AG04450 (cell line): ENCODE results near the gene LILRA2. TPM values are rescaled to one million over a fixed set of nuclear protein-coding genes. Genes with fewer than 3 reads are reported as not detected.
"Not testable (repeated sequence)": the region's sequence is repeated elsewhere in the genome, so short reads cannot be mapped to it uniquely, and the experiment has no call there.

ENCODE experiments used
- CTCF ChIA-PET: fragments of 300-600, 350-600 bp; formaldehyde crosslinking; extraction: SDS; loops from one replicate; lab custom pipeline; 2022; ENCODE audit warnings: antibody characterized with exemption, inconsistent platforms; lab: Charles Lee
- POLR2A ChIA-PET: fragments of 350-600 bp; formaldehyde crosslinking; extraction: SDS; loops from one replicate; lab custom pipeline; 2021; ENCODE audit warnings: antibody characterized with exemption, inconsistent platforms; lab: Yijun Ruan, JAX
- DNase-seq: peaks from one replicate; pipeline ENCODE4 v3.0.0-alpha.2; 2011; ENCODE audit warnings: low read depth, low spot score
- H3K27ac ChIP-seq: one replicate; pipeline ENCODE4 v1.5.1; 2012; ENCODE audit warnings: low read depth, low read length, control low read depth
- H3K27me3 ChIP-seq: one replicate; pipeline ENCODE4 v1.6.0; 2012; ENCODE audit warnings: low read length; ENCODE audit not compliant: control insufficient read depth, insufficient read depth
- H3K4me3 ChIP-seq: 2 replicates; pipeline ENCODE4 v1.5.1; 2011; ENCODE audit warnings: mild to moderate bottlenecking, low read depth, low read length, control low read depth
- H3K9me3 ChIP-seq: 2 replicates; pipeline ENCODE4 v1.5.1; 2012; ENCODE audit warnings: low read length; ENCODE audit not compliant: control insufficient read depth, insufficient read depth
- polyA plus RNA-seq: library from polyadenylated mRNA; depleted of rRNA; stranded (reverse); fragments of >200 nt; gene quantifications from 2 replicates; pipeline ENCODE4 v1.2.3, GENCODE V29; 2011
- TF ChIP-seq, protein P1 (sequence below): IDR thresholded peaks from 2 replicates; pipeline ENCODE4 v1.5.1; 2011; ENCODE audit warnings: low read depth, low read length, control low read depth, inconsistent platforms

LILRA2 gene
- polyA plus RNA-seq, 1 experiment, result not detected

DNA sequence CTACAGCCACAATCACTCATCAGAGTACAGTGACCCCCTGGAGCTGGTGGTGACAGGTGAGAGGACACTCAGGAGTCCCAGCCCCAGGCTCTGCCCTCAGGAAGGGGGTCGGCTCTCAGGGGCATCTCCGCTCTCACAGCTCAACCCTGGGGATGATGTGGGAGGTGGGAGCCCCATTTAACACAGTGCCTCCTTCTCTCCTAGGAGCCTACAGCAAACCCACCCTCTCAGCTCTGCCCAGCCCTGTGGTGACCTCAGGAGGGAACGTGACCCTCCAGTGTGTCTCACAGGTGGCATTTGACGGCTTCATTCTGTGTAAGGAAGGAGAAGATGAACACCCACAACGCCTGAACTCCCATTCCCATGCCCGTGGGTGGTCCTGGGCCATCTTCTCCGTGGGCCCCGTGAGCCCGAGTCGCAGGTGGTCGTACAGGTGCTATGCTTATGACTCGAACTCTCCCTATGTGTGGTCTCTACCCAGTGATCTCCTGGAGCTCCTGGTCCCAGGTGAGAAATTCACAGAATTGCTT lies 1.0 kb downstream of the LILRA2 start:
- CTCF ChIA-PET, result no interaction called here
- DNase-seq, result no peak
- Histone ChIP-seq H3K9me3 (peaks cover 70% of the 10 kb centered on the region), H3K27me3 (no peaks in the 10 kb centered on the region), H3K4me3 (no peak overlapping the region), H3K27ac (no peak overlapping the region)
- TF ChIP-seq, protein P1, sequence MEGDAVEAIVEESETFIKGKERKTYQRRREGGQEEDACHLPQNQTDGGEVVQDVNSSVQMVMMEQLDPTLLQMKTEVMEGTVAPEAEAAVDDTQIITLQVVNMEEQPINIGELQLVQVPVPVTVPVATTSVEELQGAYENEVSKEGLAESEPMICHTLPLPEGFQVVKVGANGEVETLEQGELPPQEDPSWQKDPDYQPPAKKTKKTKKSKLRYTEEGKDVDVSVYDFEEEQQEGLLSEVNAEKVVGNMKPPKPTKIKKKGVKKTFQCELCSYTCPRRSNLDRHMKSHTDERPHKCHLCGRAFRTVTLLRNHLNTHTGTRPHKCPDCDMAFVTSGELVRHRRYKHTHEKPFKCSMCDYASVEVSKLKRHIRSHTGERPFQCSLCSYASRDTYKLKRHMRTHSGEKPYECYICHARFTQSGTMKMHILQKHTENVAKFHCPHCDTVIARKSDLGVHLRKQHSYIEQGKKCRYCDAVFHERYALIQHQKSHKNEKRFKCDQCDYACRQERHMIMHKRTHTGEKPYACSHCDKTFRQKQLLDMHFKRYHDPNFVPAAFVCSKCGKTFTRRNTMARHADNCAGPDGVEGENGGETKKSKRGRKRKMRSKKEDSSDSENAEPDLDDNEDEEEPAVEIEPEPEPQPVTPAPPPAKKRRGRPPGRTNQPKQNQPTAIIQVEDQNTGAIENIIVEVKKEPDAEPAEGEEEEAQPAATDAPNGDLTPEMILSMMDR, result no peak
- POLR2A ChIA-PET, result no interaction called here

- H3K4me3 ChIP-seq, CTCF ChIA-PET, H3K27ac ChIP-seq, POLR2A ChIA-PET, DNase-seq, H3K27me3 ChIP-seq: not testable (repeated sequence)
- H3K9me3 ChIP-seq, result peaks cover 68% of the 10 kb centered on the region
Observed at GRCh38 chr19:54575205-54575604, 1.6 kb downstream of the LILRA2 start.

DNA sequence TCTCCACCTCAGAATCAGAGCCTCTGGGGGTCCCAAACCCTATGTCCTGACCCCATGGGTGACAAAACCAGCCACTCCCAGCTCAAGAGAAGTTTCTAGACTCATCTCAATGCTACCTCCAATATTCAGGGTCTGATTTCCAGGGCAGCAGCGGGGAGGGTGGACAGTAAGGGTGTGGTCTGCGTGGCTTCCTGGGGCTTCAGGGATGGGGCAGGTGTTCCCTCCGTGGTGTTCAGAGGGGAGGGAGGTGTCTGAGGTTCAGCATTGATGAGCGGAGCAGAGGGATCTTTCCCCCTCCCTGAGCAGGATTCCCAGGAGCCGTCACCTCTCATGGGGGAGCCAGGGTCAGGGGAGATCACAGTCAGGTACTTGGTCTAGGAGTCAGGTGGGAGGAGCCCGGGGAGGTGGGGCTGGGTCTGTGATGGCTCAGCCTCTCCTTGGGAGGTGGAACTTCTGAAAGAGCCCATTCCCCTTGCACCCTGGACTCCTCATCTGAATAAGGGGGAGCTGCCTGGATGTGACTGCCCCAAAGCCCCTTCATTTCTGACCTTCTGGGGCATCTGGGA lies 2.9 kb downstream of the LILRA2 start:
- Histone ChIP-seq H3K9me3 (peaks cover 58% of the 10 kb centered on the region), H3K27ac (no peak overlapping the region), H3K27me3 (no peaks in the 10 kb centered on the region), H3K4me3 (no peak overlapping the region)
- no peak for DNase-seq
- POLR2A ChIA-PET, result no interaction called here
- CTCF ChIA-PET, result no interaction called here
- TF ChIP-seq, protein P1, result no peak

GRCh38 chr19:54577334-54577733 lies 3.7 kb downstream of the LILRA2 start:
- Histone ChIP-seq H3K9me3 (peaks cover 52% of the 10 kb centered on the region), H3K4me3 (no peak overlapping the region), H3K27ac (no peak overlapping the region), H3K27me3 (no peaks in the 10 kb centered on the region)
- ChIA-PET CTCF (no interaction called here), POLR2A (no interaction called here)
- TF ChIP-seq, protein P1, result no peak
- DNase-seq, result no peak

- H3K4me3 ChIP-seq, H3K27me3 ChIP-seq, H3K27ac ChIP-seq, DNase-seq, CTCF ChIA-PET, POLR2A ChIA-PET: not testable (repeated sequence)
- H3K9me3 ChIP-seq, result peaks cover 43% of the 10 kb centered on the region
Observed at GRCh38 chr19:54578268-54578667, 4.7 kb downstream of the LILRA2 start.

DNA sequence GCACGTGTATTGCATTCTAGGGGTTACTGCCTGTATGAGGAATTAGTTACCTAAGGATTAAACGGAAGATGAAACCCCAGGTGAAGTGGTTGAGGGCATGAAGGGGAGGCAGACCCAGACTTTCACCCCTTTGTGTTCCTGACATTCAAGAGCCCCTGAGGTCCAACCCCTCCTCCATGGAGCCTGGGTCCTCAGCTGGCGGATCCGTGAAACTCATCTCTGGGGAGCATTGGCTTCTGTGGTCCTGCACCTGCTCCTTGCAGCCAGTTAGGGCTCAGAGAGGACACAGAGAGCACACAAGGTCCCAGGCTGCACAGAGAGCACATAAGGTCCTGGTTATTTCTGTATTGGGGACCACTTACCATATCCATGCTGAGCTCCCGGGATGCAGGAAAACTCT lies 12.8 kb downstream of the LILRA2 start:
- ChIA-PET CTCF (no interaction called here), POLR2A (no interaction called here)
- DNase-seq, result no peak
- Histone ChIP-seq H3K27ac (no peak overlapping the region), H3K4me3 (no peak overlapping the region), H3K27me3 (no peaks in the 10 kb centered on the region), H3K9me3 (peaks cover 37% of the 10 kb centered on the region)
- TF ChIP-seq, protein P1, result no peak
